CD4-positive, alpha-beta memory T cell (primary cell): ENCODE measurements around the gene ROBO3. TPM values are rescaled to one million over a fixed set of nuclear protein-coding genes. Genes with fewer than 3 reads are reported as not detected.

Experiments
- CTCF ChIA-PET: fragments of 350-600 bp; sonication (Branson Sonifier 250); formaldehyde crosslinking; loops from one replicate; lab custom pipeline; 2021; ENCODE audit warnings: inconsistent platforms; ENCODE audit not compliant: partially characterized antibody; lab: Charles Lee
- POLR2A ChIA-PET: fragments of 350-600 bp; sonication (Branson Sonifier 250); formaldehyde crosslinking; loops from one replicate; lab custom pipeline; 2021; ENCODE audit not compliant: partially characterized antibody; lab: Charles Lee
- DNase-seq, 5 donors: peaks; one replicate each; pipeline versions ENCODE4 v3.0.0 to v3.0.0-alpha.2; 2020 to 2022; ENCODE audit warnings: mixed read lengths in 1 of 5
- H3K27ac ChIP-seq: one replicate; pipeline ENCODE4 v1.7.0; 2013; ENCODE audit warnings: low read depth, low read length
- H3K27me3 ChIP-seq: 2 replicates; pipeline ENCODE4 v1.7.0; 2013; ENCODE audit warnings: mild to moderate bottlenecking, low read length, moderate library complexity; ENCODE audit not compliant: insufficient read depth
- H3K36me3 ChIP-seq: 2 replicates; pipeline ENCODE4 v1.7.0; 2013; ENCODE audit warnings: mild to moderate bottlenecking, low read length, moderate library complexity; ENCODE audit not compliant: insufficient read depth
- H3K4me1 ChIP-seq: 2 replicates; pipeline ENCODE4 v1.7.0; 2013; ENCODE audit warnings: mild to moderate bottlenecking, low read length, moderate library complexity; ENCODE audit not compliant: insufficient read depth
- H3K4me3 ChIP-seq, 2 donors: one replicate each; pipeline ENCODE4 v1.7.0; 2013; ENCODE audit warnings: low read length in 2 of 2, mild to moderate bottlenecking in 1 of 2
- H3K9me3 ChIP-seq, 2 donors: one replicate each; pipeline ENCODE4 v1.7.0; 2013; ENCODE audit warnings: low read length in 2 of 2, control low read depth in 1 of 2; ENCODE audit not compliant: control insufficient read depth in 1 of 2
- H3K27ac Mint-ChIP-seq, 7 donors: one replicate each; pipeline ENCODE4 v1.8.0; 2020 to 2021; ENCODE audit warnings: mixed read lengths in 7 of 7, mild to moderate bottlenecking in 6 of 7, inconsistent platforms in 3 of 7, moderate library complexity in 3 of 7
- H3K27me3 Mint-ChIP-seq, 2 donors: one replicate each; pipeline ENCODE4 v1.8.0; 2020 to 2021; ENCODE audit warnings: mixed read lengths in 2 of 2
- H3K36me3 Mint-ChIP-seq, 2 donors: one replicate each; pipeline ENCODE4 v1.8.0; 2020 to 2021; ENCODE audit warnings: mixed read lengths in 2 of 2, inconsistent platforms in 1 of 2, mild to moderate bottlenecking in 1 of 2
- H3K4me1 Mint-ChIP-seq, 4 donors: one replicate each; pipeline ENCODE4 v1.8.0; 2020 to 2021; ENCODE audit warnings: mixed read lengths in 4 of 4, mild to moderate bottlenecking in 1 of 4
- H3K4me3 Mint-ChIP-seq, 8 donors: one replicate each; pipeline ENCODE4 v1.8.0; 2020 to 2021; ENCODE audit warnings: mixed read lengths in 8 of 8, mild to moderate bottlenecking in 7 of 8, moderate library complexity in 6 of 8, inconsistent platforms in 3 of 8
- H3K9me3 Mint-ChIP-seq, 8 donors: one replicate each; pipeline ENCODE4 v1.8.0; 2020 to 2021; ENCODE audit warnings: mixed read lengths in 8 of 8, mild to moderate bottlenecking in 5 of 8, inconsistent platforms in 3 of 8, moderate library complexity in 1 of 8
- intact Hi-C: fragments of 100-400 bp; cut with micrococcal nuclease; formaldehyde crosslinking; loops from one replicate; pipeline ENCODE4 v1.15.1; 2023
- polyA plus RNA-seq, 2 donors: library from polyadenylated mRNA; unstranded; fragments of 300-500 nt; fragmentation: Illumina TruSeq; gene quantifications; one replicate each; pipeline ENCODE4 v1.2.3, GENCODE V29; 2021
- total RNA-seq, 2 experiments: library from RNA; stranded (reverse); gene quantifications; one replicate each; pipeline ENCODE4 v1.2.3, GENCODE V29; 2021

The ROBO3 gene
- total and polyA plus RNA-seq, 4 experiments from 2014 or later = 0.70 to 18.1 (median 9.1) TPM

DNA sequence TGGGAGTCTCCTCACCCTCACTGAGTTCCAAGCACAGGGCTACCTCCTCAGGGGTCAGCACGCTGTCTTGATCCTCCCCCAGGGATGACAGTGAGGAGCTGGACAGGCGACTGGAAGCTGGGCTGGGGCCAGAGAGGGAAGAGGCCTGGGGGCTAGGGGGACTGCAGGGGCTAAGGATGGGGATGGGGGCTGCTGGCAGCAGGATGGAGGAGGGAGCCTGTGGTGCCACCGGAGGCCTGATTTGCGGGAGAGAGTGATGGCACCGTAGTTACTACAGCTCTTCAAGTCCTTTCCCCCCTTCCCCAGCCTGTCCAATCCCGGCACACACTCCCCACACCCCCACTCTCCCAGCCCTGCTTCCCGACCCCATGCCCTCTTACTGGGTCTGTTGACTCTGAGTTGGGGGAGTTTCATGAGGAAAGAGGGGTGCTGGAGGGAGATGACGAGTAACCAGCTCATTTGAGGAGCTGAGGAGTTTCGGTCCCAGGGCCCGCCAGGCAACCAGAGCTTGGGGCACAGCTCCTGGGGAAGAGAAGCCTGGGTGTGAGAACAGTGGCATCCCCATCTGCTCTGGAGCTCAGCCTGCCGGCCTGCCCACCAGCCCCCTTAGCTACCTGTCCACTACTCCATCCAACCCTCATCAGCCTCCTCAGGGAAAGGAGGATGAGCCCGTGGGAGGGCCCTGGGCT lies 21.9 kb downstream of the ROBO3 start:
- CTCF ChIA-PET = interaction anchor here (1.1 to 4.9 kb wide), 3 partner anchors 11 to 61 kb away, joined by 3 to 22 read pairs (median 6); no protein-coding TSS in a partner anchor
- no peak overlapping the region for H3K27ac Mint-ChIP-seq

DNA sequence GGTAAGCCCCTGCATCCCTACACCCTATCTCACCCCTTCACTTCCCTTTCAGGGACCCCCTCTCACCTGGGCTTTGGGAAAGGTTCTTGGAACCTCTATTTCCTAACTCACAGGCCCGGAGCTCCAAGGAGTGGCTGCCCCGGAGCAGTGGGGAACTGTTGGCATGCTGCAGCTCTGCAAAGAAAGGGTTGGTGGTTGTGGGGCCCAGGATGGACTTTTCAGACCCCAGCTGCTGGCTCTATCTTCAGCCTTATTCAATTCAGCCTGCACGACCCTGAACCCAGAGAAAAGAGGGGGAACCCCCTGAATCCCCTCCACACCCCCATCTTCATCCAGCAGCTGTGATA lies 22.4 kb downstream of the ROBO3 start:
- DNase-seq = no peak
- POLR2A ChIA-PET = no interaction called here
- peaks cover 3 to 8% of the 10 kb centered on the region in 2 donors for H3K27me3 Mint-ChIP-seq
- no peaks in the 10 kb centered on the region for H3K4me1 Mint-ChIP-seq
- no peaks in the 10 kb centered on the region for H3K4me1 ChIP-seq
- CTCF ChIA-PET = interaction anchor here (1.1 to 4.9 kb wide), 3 partner anchors 10 to 22 kb away, joined by 4 to 22 read pairs (median 6); no protein-coding TSS in a partner anchor
- no peaks in the 10 kb centered on the region for H3K27me3 ChIP-seq
- H3K27ac Mint-ChIP-seq = no peak overlapping the region
- intact Hi-C loops = no loop called here
- no peak overlapping the region for H3K4me3 ChIP-seq
- no peaks in the 10 kb centered on the region for H3K36me3 Mint-ChIP-seq
- H3K9me3 Mint-ChIP-seq = no peaks in the 10 kb centered on the region
- no peaks in the 10 kb centered on the region for H3K36me3 ChIP-seq
- no peak overlapping the region for H3K27ac ChIP-seq
- H3K4me3 Mint-ChIP-seq = no peak overlapping the region
- no peaks in the 10 kb centered on the region for H3K9me3 ChIP-seq

More for the DNA sequence above, 21.9 kb downstream of the ROBO3 start:
- no peaks in the 10 kb centered on the region for H3K9me3 ChIP-seq
- no peak for DNase-seq
- Mint-ChIP-seq H3K36me3 (no peaks in the 10 kb centered on the region), H3K9me3 (no peaks in the 10 kb centered on the region), H3K4me1 (no peaks in the 10 kb centered on the region), H3K27me3 (peaks cover 1 to 8% of the 10 kb centered on the region in 2 donors), H3K4me3 (no peak overlapping the region)
- no peak overlapping the region for H3K4me3 ChIP-seq
- no peaks in the 10 kb centered on the region for H3K27me3 ChIP-seq
- no peaks in the 10 kb centered on the region for H3K4me1 ChIP-seq
- intact Hi-C loops = no loop called here
- POLR2A ChIA-PET = no interaction called here
- H3K27ac ChIP-seq = no peak overlapping the region
- no peaks in the 10 kb centered on the region for H3K36me3 ChIP-seq

GRCh38 chr11:124889191-124890091 lies 24.2 kb downstream of the ROBO3 start:
- Mint-ChIP-seq H3K36me3 (no peaks in the 10 kb centered on the region), H3K9me3 (no peaks in the 10 kb centered on the region), H3K27ac (peak overlapping the region in 1 of 7 donors; percentile 68), H3K4me1 (no peaks in the 10 kb centered on the region), H3K4me3 (no peak overlapping the region), H3K27me3 (peaks cover 3 to 6% of the 10 kb centered on the region in 2 donors)
- no peak overlapping the region for H3K4me3 ChIP-seq
- no peaks in the 10 kb centered on the region for H3K9me3 ChIP-seq
- intact Hi-C loops = no loop called here
- H3K27me3 ChIP-seq = no peaks in the 10 kb centered on the region
- no peak for DNase-seq
- H3K27ac ChIP-seq = no peak overlapping the region
- no peaks in the 10 kb centered on the region for H3K36me3 ChIP-seq
- ChIA-PET CTCF (interaction anchor here (1.3 to 4.9 kb wide), 2 partner anchors 13 kb away, joined by 7 to 22 read pairs; no protein-coding TSS in a partner anchor), POLR2A (no interaction called here)
- H3K4me1 ChIP-seq = no peaks in the 10 kb centered on the region

- no peaks in the 10 kb centered on the region for H3K9me3 ChIP-seq
- H3K36me3 Mint-ChIP-seq = no peaks in the 10 kb centered on the region
- H3K9me3 Mint-ChIP-seq = no peaks in the 10 kb centered on the region
- H3K36me3 ChIP-seq = no peaks in the 10 kb centered on the region
- no peaks in the 10 kb centered on the region for H3K4me1 Mint-ChIP-seq
- CTCF ChIA-PET = interaction anchor here (1.3 kb wide), 1 partner anchor 14 kb away, joined by 7 read pairs; no protein-coding TSS in a partner anchor
- POLR2A ChIA-PET = no interaction called here
- intact Hi-C loops = no loop called here
- no peaks in the 10 kb centered on the region for H3K4me1 ChIP-seq
- no peak overlapping the region for H3K4me3 ChIP-seq
- H3K27me3 Mint-ChIP-seq = peaks cover 3 to 6% of the 10 kb centered on the region in 2 donors
- no peaks in the 10 kb centered on the region for H3K27me3 ChIP-seq
- no peak overlapping the region for H3K27ac ChIP-seq
- DNase-seq = no peak
- no peak overlapping the region for H3K27ac Mint-ChIP-seq
- H3K4me3 Mint-ChIP-seq = no peak overlapping the region
Measured at GRCh38 chr11:124890151-124890550, 24.9 kb downstream of the ROBO3 start.

DNA sequence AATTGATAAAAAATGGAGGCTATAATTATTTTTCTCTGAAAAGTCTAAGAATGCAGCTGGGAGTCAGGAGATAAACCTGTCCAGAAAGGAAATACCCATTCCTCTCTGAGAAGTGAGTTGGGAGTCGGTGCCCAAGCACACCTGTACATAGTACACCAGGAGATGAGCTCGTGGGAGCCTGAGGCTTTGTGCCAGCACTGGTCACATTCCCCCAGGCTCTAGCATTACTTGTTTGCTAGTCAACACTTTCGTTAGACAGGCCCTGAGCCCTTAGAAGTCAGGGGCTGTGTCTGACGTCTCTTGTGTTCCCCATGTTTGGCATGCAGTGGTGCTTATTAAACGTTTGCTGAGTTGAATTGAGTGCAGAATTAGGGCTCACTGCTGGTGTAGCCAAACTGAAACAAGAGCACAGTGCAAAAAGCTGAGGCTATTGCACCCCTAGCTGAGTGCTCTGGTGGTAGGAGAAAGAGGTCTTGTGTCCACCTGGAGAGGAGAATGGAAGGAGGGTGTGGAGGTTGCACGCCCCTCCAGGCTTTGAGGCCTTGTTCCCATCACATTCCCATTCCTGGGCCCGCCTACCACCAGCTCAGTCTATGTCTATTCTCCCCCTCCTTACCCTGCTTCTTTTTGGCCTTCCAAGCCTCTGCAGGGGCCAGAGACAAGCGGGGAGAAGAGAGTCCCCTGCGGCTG lies 25.6 kb downstream of the ROBO3 start:
- Mint-ChIP-seq H3K27me3 (peaks cover 2 to 6% of the 10 kb centered on the region in 2 donors), H3K27ac (no peak overlapping the region), H3K36me3 (no peaks in the 10 kb centered on the region), H3K4me1 (no peaks in the 10 kb centered on the region), H3K4me3 (no peak overlapping the region), H3K9me3 (no peaks in the 10 kb centered on the region)
- no peaks in the 10 kb centered on the region for H3K27me3 ChIP-seq
- no peaks in the 10 kb centered on the region for H3K9me3 ChIP-seq
- no peaks in the 10 kb centered on the region for H3K4me1 ChIP-seq
- H3K4me3 ChIP-seq = no peak overlapping the region
- no peak for DNase-seq
- POLR2A ChIA-PET = no interaction called here
- intact Hi-C loops = no loop called here
- H3K36me3 ChIP-seq = no peaks in the 10 kb centered on the region
- no peak overlapping the region for H3K27ac ChIP-seq
- CTCF ChIA-PET = interaction anchor here (1.3 to 2.3 kb wide), 2 partner anchors 15 to 25 kb away, joined by 7 to 8 read pairs; partner anchors contain the start of gene ROBO3

- H3K27ac ChIP-seq = no peak overlapping the region
- no peak overlapping the region for H3K4me3 ChIP-seq
- CTCF ChIA-PET = interaction anchor here (1.3 to 2.3 kb wide), 2 partner anchors 8 to 25 kb away, joined by 5 to 8 read pairs; partner anchors contain the start of gene ROBO3
- no peak for DNase-seq
- POLR2A ChIA-PET = no interaction called here
- Mint-ChIP-seq H3K36me3 (no peaks in the 10 kb centered on the region), H3K9me3 (no peaks in the 10 kb centered on the region), H3K27ac (no peak overlapping the region), H3K27me3 (peaks cover 2 to 5% of the 10 kb centered on the region in 2 donors), H3K4me3 (no peak overlapping the region), H3K4me1 (no peaks in the 10 kb centered on the region)
- H3K36me3 ChIP-seq = no peaks in the 10 kb centered on the region
- no peaks in the 10 kb centered on the region for H3K27me3 ChIP-seq
- intact Hi-C loops = no loop called here
- H3K9me3 ChIP-seq = no peaks in the 10 kb centered on the region
- H3K4me1 ChIP-seq = no peaks in the 10 kb centered on the region
Measured at GRCh38 chr11:124891373-124891861, 26.2 kb downstream of the ROBO3 start.
